NOMO-1 (cell line): ENCODE measurements around the gene SCARF2.

Experiments
- DNase-seq, 2 experiments: peaks; one replicate each; lab custom pipeline; 2025; ENCODE audit not compliant: unreplicated experiment in 2 of 2; lab: John Stamatoyannopoulos, UW

SCARF2 gene

GRCh38 chr22:20440637-20441591, 3.3 kb upstream of the SCARF2 start:
- no peak for DNase-seq

GRCh38 chr22:20439928-20440575, 2.4 kb upstream of the SCARF2 start:
- DNase-seq, result no peak

- no peak for DNase-seq
These were observed 1.9 kb upstream of the SCARF2 start for GRCh38 chr22:20439556-20439927.

- no peak for DNase-seq
These were observed 1.3 kb upstream of the SCARF2 start for GRCh38 chr22:20438678-20439492.

DNA sequence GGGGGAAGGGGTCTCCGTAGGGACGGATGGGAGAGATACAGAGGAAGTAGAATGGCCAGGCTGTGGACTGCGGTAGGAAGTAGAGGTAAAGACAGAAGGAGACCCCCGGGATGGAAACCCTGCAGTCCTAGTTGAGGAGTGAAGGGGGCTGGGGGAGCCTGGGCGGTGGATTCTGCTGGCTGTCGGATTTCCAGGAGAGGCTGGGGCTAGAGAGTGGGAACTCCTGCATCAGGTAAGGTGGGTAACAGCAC, 727 bp upstream of the SCARF2 start:
- DNase-seq, result no peak

- peak in 1 of 2 experiments; percentile 2 for DNase-seq
These were observed 635 bp downstream of the SCARF2 start for GRCh38 chr22:20436768-20437612.

- DNase-seq, result no peak
These were observed 1.3 kb downstream of the SCARF2 start for GRCh38 chr22:20436307-20436767.

DNA sequence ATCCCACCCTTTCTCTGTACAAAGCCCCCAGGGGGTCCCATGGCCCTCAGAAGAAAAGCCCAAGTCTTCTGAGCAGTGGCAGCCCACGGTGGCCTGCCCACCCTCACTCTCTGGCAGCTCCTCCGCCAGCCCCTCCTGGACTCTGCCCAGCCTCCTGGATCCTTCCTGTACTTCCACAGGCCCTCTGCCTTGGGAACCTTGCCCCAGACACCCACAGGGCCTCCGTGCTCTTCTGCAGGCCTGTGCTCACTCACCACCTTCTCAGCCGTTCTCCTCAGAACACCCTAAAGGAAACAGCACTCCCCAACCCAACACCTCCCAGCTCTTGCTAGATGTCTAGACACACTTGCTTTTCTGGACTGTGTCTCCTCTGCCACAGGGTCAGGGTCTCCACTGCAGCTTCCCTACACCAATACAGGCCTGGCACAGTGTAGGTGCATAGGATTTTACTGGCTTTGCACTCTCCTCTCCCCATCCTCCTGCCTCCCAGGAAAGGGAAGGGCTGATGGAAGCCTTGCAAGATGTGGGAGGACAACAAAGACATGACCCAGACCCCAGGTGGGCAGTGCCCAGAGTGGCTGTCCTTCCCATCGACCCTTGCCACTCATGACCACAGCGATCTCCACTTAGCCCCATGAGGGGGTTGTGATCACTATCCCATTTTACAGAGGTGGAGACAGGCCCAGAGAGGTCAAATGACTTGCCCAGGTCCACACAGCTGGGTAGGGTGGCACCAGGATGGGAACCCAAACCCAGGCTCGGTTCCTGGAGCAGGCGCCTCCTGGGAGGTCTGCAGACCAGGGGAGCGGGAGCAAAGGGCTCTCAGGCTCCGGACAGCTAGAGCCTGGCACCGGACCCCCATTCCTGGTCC, 2.0 kb downstream of the SCARF2 start:
- DNase-seq, result no peak

DNA sequence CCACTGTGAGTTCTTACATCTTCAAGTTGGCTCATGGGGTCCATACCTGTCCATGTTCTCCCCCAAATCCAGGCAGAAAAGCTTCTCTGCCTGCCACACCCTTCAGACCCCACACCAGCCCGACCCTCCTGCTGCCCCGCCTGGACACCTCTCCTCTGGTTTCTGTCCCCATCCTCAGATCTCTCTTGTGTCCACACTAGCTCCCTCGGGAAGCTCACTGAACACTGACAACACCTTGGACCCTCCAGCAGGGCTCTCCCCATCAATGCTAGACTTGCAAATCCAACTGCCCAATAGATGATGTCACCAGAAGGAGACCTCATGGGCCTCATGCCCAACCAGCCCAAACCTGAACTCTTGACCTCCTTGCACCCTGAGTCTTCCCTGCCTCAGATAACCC, 2.9 kb downstream of the SCARF2 start:
- no peak for DNase-seq

GRCh38 chr22:20434264-20434751, 3.3 kb downstream of the SCARF2 start:
- DNase-seq, result no peak

DNA sequence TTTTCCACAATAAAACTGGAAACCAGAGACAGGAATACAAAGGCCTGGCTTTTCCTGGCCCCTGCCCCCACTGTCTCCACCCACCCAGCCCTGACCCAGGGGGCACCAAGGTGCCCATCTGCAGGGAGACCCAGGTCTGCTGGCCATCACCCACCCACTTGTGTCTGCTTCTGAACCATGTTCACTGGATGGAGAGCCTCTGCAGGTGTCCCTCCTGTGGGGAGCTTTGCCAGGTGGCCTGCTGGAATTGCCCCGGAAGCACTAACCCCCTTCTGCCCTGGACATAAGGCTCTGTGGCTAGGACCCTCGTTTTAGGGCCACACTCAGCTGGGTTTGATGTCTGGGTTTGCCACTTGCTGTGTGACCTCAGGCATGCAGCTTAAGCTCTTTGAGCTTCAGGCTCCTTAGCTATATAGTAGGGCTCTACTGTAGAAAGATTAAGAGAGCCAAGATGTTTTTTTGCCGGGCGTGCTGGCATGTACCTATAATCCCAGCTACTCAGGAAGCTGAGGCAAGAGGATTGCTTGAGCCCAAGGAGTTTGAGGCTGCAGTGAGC, 3.9 kb downstream of the SCARF2 start:
- DNase-seq, result no peak

DNA sequence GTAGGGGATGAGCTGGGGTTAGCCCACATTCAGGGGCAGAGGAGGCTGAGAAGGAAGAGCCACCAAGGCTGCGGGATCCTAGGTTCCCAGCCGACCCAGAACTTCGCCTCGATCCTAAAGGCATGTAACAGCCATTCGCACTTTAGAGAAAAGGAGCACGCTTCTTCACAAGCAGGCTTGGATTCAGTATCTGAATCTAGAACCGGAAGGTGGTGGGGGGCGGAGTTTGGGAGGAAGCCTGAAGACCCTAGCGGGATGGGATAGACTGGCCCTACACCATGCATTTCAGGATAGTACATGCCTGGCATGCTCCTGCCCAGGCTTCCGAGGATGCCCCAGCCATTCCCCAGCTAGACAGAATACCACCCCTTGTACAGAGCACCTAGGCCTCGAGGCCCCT, 4.4 kb downstream of the SCARF2 start:
- no peak for DNase-seq

DNA sequence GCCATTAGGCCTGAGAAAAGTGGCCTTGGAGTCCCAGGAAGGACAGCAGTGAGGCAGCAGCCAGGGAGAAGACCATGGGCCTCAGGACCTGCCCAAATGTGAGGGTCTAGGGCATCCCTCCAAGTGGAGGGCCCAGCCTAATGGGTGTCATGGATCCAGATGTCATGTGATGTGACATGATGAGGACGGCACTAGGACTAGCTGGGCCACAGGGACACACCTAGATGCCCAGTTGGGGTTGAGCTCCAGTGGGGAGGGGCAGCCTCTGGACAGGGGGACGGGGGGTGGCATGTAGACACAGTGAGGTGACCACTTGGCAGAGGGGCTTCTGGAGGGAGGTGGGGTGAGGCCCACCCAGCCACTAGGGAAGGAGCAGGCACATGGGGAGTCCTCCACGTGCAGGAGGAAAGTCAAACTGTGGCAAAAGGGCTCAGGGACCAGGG, 5.4 kb downstream of the SCARF2 start:
- DNase-seq, result no peak

- DNase-seq, result no peak
These were observed 6.0 kb downstream of the SCARF2 start for GRCh38 chr22:20431511-20432192.

DNA sequence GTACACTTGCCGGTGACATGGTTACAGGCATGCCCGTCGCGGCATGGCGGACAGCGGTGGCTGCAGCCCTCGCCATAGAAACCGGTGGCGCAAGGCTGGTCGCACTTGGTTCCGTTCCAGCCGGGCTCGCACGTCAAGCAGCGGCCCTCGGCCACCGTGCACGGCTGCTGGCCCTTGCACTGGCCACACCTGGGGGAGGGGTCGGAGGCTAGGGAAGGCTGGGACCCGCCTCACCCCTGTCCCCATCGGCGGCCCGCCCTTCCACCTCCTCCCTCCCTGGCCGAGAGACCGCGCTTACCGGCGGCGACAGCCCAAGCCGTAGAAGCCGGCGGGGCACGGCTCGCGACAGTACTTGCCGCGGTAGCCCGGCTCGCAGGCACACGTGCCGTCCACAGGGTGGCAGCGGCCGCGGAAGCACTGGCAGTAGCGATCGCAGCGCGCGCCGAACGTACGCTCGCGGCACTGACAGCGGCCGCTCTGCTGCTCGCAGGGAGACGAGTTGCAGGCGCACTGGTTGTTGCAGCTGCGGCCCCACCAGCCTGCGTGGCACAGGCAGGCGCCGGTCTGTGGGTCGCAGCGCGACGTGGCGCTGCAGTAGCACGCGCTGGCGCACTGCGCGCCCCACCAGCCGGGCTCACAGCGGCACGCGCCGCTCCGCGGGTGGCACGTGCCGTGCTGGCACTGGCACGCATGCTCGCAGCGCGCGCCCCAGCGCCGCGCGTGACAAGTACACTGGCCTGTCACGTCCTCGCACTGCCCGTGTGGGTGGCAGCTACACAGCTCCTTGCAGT, 6.7 kb downstream of the SCARF2 start:
- peak; percentile 43 to 60 for DNase-seq

- DNase-seq, result peak; percentile 17 to 22
These were observed 7.4 kb downstream of the SCARF2 start for GRCh38 chr22:20430101-20430719.
